GM12874 (cell line): ENCODE data around the gene KDM8.

Experiments
- CTCF ChIP-seq: IDR thresholded peaks from 2 replicates; pipeline ENCODE4 v1.5.1; 2011; ENCODE audit warnings: low read depth, mild to moderate bottlenecking, control low read depth, low read length, moderate library complexity; ENCODE audit not compliant: insufficient read depth

KDM8 gene

GRCh38 chr16:27211026-27211425 is 7.7 kb downstream of the KDM8 start:
- TF ChIP-seq CTCF = no peak

GRCh38 chr16:27214084-27214961 is 11.0 kb downstream of the KDM8 start:
- no peak for TF ChIP-seq CTCF

GRCh38 chr16:27215660-27216059 is 12.3 kb downstream of the KDM8 start:
- no peak for TF ChIP-seq CTCF

- no peak for TF ChIP-seq CTCF
These were observed 13.1 kb downstream of the KDM8 start for GRCh38 chr16:27216297-27216885.

GRCh38 chr16:27217256-27217655 is 13.9 kb downstream of the KDM8 start:
- no peak for TF ChIP-seq CTCF

GRCh38 chr16:27218756-27219155 is 15.4 kb downstream of the KDM8 start:
- TF ChIP-seq CTCF = no peak

- no peak for TF ChIP-seq CTCF
These were observed 15.8 kb downstream of the KDM8 start for GRCh38 chr16:27219161-27219560.
